ENCODE results near the gene GPC6.
"Not testable (repeated sequence)": the region's sequence is repeated elsewhere in the genome, so short reads cannot be mapped to it uniquely, and the experiment has no call there.

GPC6 gene

GRCh38 chr13:94319501-94319900, 1092.9 kb downstream of the GPC6 start:
- no peak for DNase-seq

GRCh38 chr13:94322925-94323763, 1096.5 kb downstream of the GPC6 start:
- no peak for DNase-seq

- peak; percentile 77 for DNase-seq
Measured at GRCh38 chr13:94323764-94324758, 1097.5 kb downstream of the GPC6 start.

GRCh38 chr13:94324767-94325540, 1098.3 kb downstream of the GPC6 start:
- no peak for DNase-seq

- no peak for DNase-seq
Measured at GRCh38 chr13:94325650-94326049, 1099.0 kb downstream of the GPC6 start.

- DNase-seq: peak; percentile 46
Measured at GRCh38 chr13:94327318-94327717, 1100.7 kb downstream of the GPC6 start.

- DNase-seq: no peak
Measured at GRCh38 chr13:94328381-94329041, 1101.9 kb downstream of the GPC6 start.

GRCh38 chr13:94329277-94329676, 1102.7 kb downstream of the GPC6 start:
- DNase-seq: no peak

- no peak for DNase-seq
Measured at GRCh38 chr13:94329754-94330551, 1103.3 kb downstream of the GPC6 start.

GRCh38 chr13:94330552-94331071, 1104.0 kb downstream of the GPC6 start:
- peak; percentile 53 for DNase-seq

GRCh38 chr13:94331281-94331680, 1104.7 kb downstream of the GPC6 start:
- DNase-seq: no peak

- DNase-seq: no peak
Measured at GRCh38 chr13:94332359-94333096, 1105.9 kb downstream of the GPC6 start.

GRCh38 chr13:94333131-94333820, 1106.7 kb downstream of the GPC6 start:
- no peak for DNase-seq

GRCh38 chr13:94335761-94336526, 1109.3 kb downstream of the GPC6 start:
- no peak for DNase-seq

- no peak for DNase-seq
Measured at GRCh38 chr13:94339116-94339687, 1112.6 kb downstream of the GPC6 start.

- DNase-seq: no peak
Measured at GRCh38 chr13:94342436-94343242, 1116.0 kb downstream of the GPC6 start.

GRCh38 chr13:94343243-94343585, 1116.6 kb downstream of the GPC6 start:
- DNase-seq: no peak

GRCh38 chr13:94343687-94344086, 1117.1 kb downstream of the GPC6 start:
- not testable (repeated sequence) for DNase-seq
